Measurements from ENCODE around the gene OSBP2.

OSBP2 gene

DNA sequence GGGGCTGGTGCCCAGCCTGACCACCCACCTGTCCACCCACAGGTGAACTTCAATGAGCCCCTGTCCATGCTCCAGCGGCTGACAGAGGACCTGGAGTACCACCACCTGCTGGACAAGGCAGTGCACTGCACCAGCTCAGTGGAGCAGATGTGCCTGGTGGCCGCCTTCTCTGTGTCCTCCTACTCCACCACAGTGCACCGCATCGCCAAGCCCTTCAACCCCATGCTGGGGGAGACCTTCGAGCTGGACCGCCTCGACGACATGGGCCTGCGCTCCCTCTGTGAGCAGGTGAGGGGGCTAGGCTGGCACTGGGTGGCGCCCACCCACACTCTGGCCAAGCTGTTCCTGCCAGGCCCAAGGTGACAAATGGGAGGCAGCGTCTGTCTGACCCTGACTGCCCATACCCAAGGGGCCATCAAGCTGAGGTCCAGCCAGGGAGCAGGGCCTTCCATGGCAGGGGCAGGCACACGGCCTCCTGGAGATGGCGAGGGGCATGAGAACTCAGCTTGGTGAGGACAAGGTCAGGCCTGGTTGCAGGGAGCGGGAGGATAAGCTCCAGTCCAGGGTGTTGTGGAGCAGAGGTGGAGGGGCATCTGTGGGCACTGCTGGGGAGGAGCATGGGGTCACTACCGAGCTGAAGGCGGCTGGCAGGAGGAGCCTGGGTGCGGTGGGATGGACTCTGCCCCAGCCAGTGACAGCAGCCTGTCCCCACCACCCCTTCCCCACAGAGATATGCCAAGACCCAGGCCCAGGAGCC is 196.2 kb downstream of the OSBP2 start:
- Mint-ChIP-seq H3K27ac (no peak overlapping the region), H3K9me3 (no peaks in the 10 kb centered on the region), H3K4me1 (ENCODE audit: low read depth in 2 of 2) (peaks cover 4 to 13% of the 10 kb centered on the region in 2 donors), H3K36me3 (ENCODE audit: insufficient read depth) (no peaks in the 10 kb centered on the region), H3K4me3 (no peak overlapping the region), H3K27me3 (no peaks in the 10 kb centered on the region)
- DNase-seq (peak in 1 of 3 experiments; percentile 22), ATAC-seq (replicated peaks) (peak; percentile 39)

DNA sequence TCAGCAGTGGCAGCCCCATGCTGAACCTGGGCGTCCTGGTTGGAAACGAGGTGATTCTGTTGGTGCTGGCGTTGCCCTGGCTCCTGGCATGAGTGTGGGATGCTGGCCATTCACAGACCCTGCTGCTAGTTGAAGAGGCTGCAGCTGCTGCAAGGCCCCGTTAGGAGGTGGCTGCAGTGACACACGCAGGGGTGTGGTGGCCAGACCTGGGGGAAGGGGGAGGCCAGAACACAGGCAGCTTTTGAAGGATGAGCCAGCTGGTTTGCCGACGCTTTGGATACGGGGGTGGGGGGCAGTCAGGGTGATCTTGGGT is 196.7 kb downstream of the OSBP2 start:
- Mint-ChIP-seq H3K4me1 (ENCODE audit: low read depth in 2 of 2) (peaks cover 4 to 13% of the 10 kb centered on the region in 2 donors), H3K27ac (peak overlapping the region in 1 of 2 donors; percentile 83), H3K36me3 (ENCODE audit: insufficient read depth) (no peaks in the 10 kb centered on the region), H3K27me3 (no peaks in the 10 kb centered on the region), H3K9me3 (no peaks in the 10 kb centered on the region), H3K4me3 (no peak overlapping the region)
- ATAC-seq (replicated peaks) (no peak), DNase-seq (no peak)

DNA sequence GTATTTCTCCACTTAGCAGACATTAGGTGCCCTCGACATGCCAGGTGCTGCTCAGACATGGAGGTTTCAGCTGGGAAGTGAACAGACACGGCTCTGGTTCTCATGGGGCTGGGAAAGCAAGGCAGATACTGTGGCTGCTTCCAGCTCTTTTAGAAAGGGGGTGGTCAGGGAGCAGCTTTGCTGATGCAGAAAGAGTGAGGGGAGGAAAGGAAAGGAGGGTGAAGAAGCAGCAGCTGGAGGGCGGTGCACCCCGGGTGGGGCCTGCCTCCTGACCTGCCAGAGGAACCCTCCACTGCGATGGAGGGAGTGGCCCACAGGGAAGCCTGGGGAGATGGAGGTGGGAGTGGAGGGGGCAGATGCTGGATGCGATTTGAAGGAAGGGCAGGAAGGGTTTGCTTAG is 197.1 kb downstream of the OSBP2 start:
- Mint-ChIP-seq H3K4me1 (ENCODE audit: low read depth in 2 of 2) (peaks cover 4 to 13% of the 10 kb centered on the region in 2 donors), H3K4me3 (no peak overlapping the region), H3K27ac (peak overlapping the region in 1 of 2 donors; percentile 83), H3K36me3 (ENCODE audit: insufficient read depth) (no peaks in the 10 kb centered on the region), H3K27me3 (no peaks in the 10 kb centered on the region), H3K9me3 (no peaks in the 10 kb centered on the region)
- ATAC-seq (replicated peaks), result no peak
- DNase-seq, result no peak

DNA sequence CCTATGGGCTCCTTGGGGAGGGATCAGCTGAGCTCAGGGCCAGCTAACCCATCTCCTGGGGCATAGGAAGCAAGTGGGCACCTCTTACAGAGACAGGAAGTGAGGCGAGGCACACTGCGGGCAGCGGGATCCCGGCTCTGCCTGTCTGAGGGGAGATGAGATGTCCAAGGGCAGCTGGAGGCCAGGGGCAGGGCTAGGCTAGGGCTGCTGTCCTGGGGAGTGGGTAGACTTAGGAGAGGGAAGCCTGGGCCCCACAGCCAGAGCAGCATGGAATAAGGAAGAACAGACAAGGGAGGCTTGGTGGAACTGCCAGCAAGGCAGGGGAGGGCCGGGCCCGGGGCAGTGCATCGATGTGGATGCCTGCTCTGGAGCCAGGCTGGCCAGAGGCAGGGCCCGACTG is 197.6 kb downstream of the OSBP2 start:
- H3K4me3 Mint-ChIP-seq, result no peak overlapping the region
- peak overlapping the region in 1 of 2 donors; percentile 83 for H3K27ac Mint-ChIP-seq
- no peaks in the 10 kb centered on the region for H3K27me3 Mint-ChIP-seq
- no peak for ATAC-seq (replicated peaks)
- no peak for DNase-seq
- no peaks in the 10 kb centered on the region for H3K36me3 Mint-ChIP-seq (ENCODE audit: insufficient read depth)
- no peaks in the 10 kb centered on the region for H3K9me3 Mint-ChIP-seq
- H3K4me1 Mint-ChIP-seq (ENCODE audit: low read depth in 2 of 2), result peaks cover 4 to 13% of the 10 kb centered on the region in 2 donors

DNA sequence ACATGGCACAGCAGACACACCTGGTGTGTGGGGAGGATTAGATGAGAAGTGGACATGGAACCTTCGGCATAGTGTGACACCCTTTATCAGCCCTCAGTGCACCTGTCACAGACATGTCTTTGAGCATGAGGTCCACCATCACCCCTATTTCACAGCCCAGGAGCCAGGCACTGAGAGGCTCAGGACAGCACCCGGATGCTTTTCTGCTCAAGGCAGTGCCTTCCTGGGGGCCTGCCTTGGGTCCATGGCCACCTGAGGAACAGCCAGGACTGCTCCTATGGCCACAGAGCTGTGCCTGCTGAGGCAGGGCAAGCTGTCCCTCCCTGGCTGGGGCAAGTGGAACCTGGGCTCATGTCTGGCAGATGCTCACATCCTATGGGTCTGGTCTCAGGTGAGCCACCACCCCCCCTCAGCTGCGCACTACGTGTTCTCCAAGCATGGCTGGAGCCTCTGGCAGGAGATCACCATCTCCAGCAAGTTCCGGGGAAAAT is 198.1 kb downstream of the OSBP2 start:
- Mint-ChIP-seq H3K9me3 (no peaks in the 10 kb centered on the region), H3K4me3 (no peak overlapping the region), H3K27me3 (no peaks in the 10 kb centered on the region), H3K36me3 (ENCODE audit: insufficient read depth) (no peaks in the 10 kb centered on the region), H3K4me1 (ENCODE audit: low read depth in 2 of 2) (peaks cover 4 to 13% of the 10 kb centered on the region in 2 donors), H3K27ac (peak overlapping the region in 1 of 2 donors; percentile 83)
- DNase-seq (no peak), ATAC-seq (replicated peaks) (no peak)

DNA sequence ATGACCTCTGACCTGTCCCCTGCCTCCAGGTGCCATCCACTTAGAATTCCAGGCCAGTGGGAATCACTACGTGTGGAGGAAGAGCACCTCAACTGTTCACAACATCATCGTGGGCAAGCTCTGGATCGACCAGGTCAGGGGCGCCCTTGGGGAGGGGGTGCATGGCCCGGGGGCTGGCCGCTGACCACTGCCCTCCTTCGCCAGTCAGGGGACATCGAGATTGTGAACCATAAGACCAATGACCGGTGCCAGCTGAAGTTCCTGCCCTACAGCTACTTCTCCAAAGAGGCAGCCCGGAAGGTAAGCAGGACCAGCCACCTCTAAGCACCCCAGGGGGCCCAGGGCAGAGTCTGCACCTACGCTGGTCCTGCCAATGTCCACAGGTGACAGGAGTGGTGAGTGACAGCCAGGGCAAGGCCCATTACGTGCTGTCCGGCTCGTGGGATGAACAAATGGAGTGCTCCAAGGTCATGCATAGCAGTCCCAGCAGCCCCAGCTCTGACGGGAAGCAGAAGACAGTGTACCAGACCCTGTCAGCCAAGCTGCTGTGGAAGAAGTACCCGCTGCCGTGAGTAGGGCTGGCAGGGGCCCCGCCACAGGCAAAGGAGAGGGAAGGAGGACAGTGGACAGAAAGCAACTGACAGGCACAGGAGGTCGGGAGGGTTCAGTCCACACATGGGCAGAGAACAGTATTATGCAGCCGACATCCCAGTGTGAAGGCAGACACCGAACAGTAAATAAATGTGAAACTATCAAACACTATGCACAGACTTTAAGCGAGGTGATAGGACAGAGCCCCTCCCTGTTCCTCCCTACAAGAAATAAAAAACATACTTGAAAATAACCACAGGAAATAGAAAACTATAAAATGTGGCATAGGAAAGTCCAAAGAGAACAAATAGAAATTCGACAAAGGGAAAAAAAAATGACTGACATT is 199.0 kb downstream of the OSBP2 start:
- DNase-seq, result no peak
- H3K4me1 Mint-ChIP-seq (ENCODE audit: low read depth in 2 of 2), result peaks cover 4 to 13% of the 10 kb centered on the region in 2 donors
- no peak overlapping the region for H3K27ac Mint-ChIP-seq
- no peak overlapping the region for H3K4me3 Mint-ChIP-seq
- no peaks in the 10 kb centered on the region for H3K9me3 Mint-ChIP-seq
- ATAC-seq (replicated peaks), result no peak
- peaks cover 3% of the 10 kb centered on the region for H3K36me3 Mint-ChIP-seq (ENCODE audit: insufficient read depth)
- no peaks in the 10 kb centered on the region for H3K27me3 Mint-ChIP-seq

DNA sequence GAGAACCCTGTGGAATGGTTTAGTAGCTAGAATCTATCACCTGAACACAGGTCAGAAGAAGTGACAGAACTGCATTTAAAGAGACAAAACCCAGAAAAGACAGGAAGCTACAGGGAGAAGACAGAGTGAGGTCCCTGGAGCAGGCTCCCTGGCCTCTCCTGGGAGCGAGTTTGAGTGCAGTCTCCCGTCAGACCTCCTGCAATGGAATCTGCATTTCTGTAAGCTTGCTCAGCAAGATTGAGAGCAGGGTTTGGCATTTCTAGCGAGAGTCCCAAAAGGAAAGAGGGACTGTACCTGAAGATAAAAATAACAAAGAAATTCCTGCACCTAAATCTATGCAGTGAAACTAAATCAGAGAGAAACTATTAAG is 199.7 kb downstream of the OSBP2 start:
- H3K4me1 Mint-ChIP-seq (ENCODE audit: low read depth in 2 of 2), result peaks cover 4 to 13% of the 10 kb centered on the region in 2 donors
- DNase-seq, result no peak
- ATAC-seq (replicated peaks), result no peak
- no peak overlapping the region for H3K27ac Mint-ChIP-seq
- no peak overlapping the region for H3K4me3 Mint-ChIP-seq
- no peaks in the 10 kb centered on the region for H3K27me3 Mint-ChIP-seq
- H3K9me3 Mint-ChIP-seq, result no peaks in the 10 kb centered on the region
- H3K36me3 Mint-ChIP-seq (ENCODE audit: insufficient read depth), result peaks cover 3% of the 10 kb centered on the region

DNA sequence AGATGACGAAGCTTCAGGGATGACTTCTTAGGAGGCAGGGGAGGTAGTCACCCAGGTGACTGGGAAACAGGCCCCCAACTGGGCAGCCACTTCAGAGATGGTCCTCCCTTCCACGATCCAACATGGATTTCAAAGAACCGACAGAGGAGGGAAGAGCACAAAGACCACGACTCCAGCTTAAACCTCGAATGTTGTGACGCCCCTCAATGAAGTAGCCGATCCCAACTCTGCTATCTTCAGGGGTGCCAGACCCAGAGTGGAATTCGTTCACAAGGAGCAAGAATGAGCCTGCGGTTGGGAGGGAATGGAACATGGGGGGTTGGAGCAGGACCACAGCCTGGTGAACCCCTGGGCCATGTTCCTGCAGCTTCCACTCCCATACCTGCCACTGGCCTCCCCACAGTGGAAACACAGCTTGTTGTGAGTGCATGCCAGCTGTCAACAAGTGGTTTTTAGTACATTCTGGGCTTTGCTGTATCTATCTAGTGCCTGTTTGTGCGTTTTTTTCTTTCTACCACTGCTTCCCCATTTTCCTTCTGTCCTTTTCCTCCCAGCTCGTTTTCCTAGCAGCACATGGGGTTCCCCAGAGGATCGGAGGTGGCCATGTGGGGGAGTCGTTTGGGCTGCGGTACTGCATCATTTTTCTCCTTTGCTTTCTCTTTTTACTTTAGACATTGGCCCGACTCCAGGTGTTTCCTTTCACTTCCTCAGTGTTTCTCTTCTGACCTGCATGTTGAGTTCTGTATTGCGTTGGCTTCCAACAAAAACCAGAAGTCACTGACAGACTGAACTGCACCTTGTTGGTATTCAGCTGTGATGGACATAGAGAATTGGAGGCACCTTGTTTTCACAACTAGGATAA is 208.1 kb downstream of the OSBP2 start:
- no peak overlapping the region for H3K27ac Mint-ChIP-seq
- H3K9me3 Mint-ChIP-seq, result no peaks in the 10 kb centered on the region
- peaks cover 13% of the 10 kb centered on the region for H3K36me3 Mint-ChIP-seq (ENCODE audit: insufficient read depth)
- DNase-seq (no peak), ATAC-seq (replicated peaks) (no peak)
- H3K27me3 Mint-ChIP-seq, result no peaks in the 10 kb centered on the region
- no peak overlapping the region for H3K4me3 Mint-ChIP-seq
- peaks cover 0 to 4% of the 10 kb centered on the region in 2 donors for H3K4me1 Mint-ChIP-seq (ENCODE audit: low read depth in 2 of 2)

DNA sequence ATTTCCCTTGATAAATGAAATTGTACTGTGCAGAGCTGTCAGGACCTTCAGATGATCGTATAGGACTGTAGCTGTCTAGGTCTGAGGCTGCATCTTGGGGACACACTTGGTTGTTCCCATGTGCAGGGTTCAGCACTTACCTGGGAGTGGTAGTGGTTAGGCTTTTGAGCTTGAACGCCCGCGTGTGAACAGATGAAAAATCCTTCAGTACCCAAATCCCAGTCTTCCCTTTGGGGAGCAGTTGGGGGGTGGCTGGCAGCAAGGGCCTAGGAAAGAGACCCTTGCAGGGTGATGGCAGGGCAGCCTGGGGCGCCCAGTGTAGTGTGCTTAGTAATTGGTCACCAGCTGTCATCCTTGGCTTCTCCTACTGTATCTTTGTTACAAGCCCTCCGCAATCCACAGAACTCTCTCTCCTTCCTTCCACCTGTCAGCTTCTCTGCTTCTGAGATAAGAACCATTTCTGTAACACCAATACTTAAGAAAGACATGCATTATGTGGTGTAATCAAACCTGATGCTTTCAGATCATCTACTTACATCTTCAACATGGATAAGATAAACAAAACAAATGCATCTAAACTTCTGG is 209.3 kb downstream of the OSBP2 start:
- ATAC-seq (replicated peaks) (no peak), DNase-seq (no peak)
- peaks cover 10% of the 10 kb centered on the region for H3K36me3 Mint-ChIP-seq (ENCODE audit: insufficient read depth)
- H3K4me3 Mint-ChIP-seq, result no peak overlapping the region
- H3K9me3 Mint-ChIP-seq, result no peaks in the 10 kb centered on the region
- no peaks in the 10 kb centered on the region for H3K27me3 Mint-ChIP-seq
- peaks cover 0 to 4% of the 10 kb centered on the region in 2 donors for H3K4me1 Mint-ChIP-seq (ENCODE audit: low read depth in 2 of 2)
- no peak overlapping the region for H3K27ac Mint-ChIP-seq

DNA sequence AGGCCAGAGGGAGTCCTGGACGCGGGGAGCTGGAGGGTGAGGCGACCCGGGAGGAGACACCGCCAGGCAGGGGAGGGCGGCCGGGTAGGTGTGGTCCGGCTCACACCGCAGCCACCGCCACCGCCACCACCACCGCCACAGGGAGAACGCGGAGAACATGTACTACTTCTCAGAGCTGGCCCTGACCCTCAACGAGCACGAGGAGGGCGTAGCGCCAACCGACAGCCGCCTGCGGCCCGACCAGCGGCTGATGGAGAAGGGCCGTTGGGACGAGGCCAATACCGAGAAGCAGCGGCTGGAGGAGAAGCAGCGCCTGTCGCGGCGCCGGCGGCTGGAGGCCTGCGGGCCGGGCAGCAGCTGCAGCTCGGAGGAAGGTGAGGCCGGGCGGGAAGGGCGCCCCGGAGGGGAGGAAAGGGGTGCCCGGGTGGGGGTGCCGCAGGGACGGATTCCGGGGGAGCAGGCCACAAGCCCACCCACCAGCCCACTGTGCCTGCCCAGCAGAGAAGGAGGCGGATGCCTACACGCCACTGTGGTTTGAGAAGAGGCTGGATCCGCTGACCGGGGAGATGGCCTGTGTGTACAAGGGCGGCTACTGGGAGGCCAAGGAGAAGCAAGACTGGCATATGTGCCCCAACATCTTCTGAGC is 211.1 kb downstream of the OSBP2 start:
- Mint-ChIP-seq H3K27ac (no peak overlapping the region), H3K27me3 (no peaks in the 10 kb centered on the region), H3K9me3 (no peaks in the 10 kb centered on the region), H3K4me3 (no peak overlapping the region), H3K36me3 (ENCODE audit: insufficient read depth) (peaks cover 10% of the 10 kb centered on the region), H3K4me1 (ENCODE audit: low read depth in 2 of 2) (peaks cover 0 to 4% of the 10 kb centered on the region in 2 donors)
- no peak for ATAC-seq (replicated peaks)
- DNase-seq, result no peak

DNA sequence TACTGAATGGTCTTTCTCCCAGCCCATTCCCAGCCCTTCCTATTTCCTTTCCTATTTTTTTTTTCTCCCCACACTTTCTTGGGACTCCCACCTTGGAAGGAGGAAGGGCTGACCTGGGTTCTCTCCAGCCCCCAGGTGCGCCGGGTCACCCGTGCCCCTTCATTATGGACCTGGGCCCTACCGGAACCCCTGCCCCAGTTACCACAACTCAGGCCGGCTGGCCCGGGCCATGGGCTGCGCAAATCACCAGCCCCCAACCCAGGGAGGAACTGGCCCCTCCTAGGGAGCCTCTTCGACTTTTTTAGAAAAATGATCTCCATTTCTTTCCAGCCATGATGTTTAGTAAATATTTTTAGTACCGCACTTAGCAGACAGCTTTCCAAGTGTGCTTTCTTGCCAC is 211.7 kb downstream of the OSBP2 start:
- DNase-seq (no peak), ATAC-seq (replicated peaks) (no peak)
- Mint-ChIP-seq H3K4me1 (ENCODE audit: low read depth in 2 of 2) (peaks cover 0 to 4% of the 10 kb centered on the region in 2 donors), H3K27ac (no peak overlapping the region), H3K27me3 (no peaks in the 10 kb centered on the region), H3K36me3 (ENCODE audit: insufficient read depth) (peaks cover 8% of the 10 kb centered on the region), H3K4me3 (no peak overlapping the region), H3K9me3 (no peaks in the 10 kb centered on the region)

DNA sequence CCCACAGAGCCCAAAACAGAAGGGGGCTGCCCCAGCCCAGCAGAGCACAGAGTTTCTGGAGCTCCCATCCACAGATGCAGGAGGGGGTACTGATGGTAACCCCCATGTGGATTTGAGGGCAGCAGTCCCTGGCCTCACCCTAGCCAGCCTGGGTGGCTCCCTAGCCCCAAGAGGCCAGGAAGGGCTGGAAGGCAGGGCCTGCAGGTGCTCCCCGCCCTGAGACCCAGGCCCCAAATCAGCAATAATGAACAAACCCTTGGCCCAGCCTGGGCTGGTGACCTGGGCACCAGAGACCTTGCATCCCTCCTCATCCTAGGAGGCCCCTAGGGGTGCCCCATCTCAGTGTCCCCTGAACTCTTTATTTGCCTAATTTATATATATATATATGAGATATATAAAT is 212.3 kb downstream of the OSBP2 start:
- Mint-ChIP-seq H3K27me3 (no peaks in the 10 kb centered on the region), H3K36me3 (ENCODE audit: insufficient read depth) (peaks cover 8% of the 10 kb centered on the region), H3K4me1 (ENCODE audit: low read depth in 2 of 2) (peaks cover 0 to 4% of the 10 kb centered on the region in 2 donors), H3K9me3 (no peaks in the 10 kb centered on the region), H3K4me3 (no peak overlapping the region), H3K27ac (peak overlapping the region in 1 of 2 donors; percentile 41)
- DNase-seq, result no peak
- no peak for ATAC-seq (replicated peaks)

All from effector memory CD8-positive, alpha-beta T cell (primary cell).